PC-3 (cell line): ENCODE measurements around the gene TNFAIP8.

Experiments used
- CTCF ChIP-seq: fragments of 300-600 bp; sonication (generic); conservative IDR thresholded peaks from 2 replicates; pipeline ENCODE4 v1.5.1; 2017; ENCODE audit warnings: antibody characterized with exemption, low read depth, mild to moderate bottlenecking, low read length
- EZH2 ChIP-seq: fragments of 300-600 bp; sonication (generic); IDR thresholded peaks from one replicate; pipeline ENCODE4 v1.6.1; 2017; ENCODE audit warnings: antibody characterized with exemption, mild to moderate bottlenecking, low read length; ENCODE audit not compliant: unreplicated experiment

GRCh38 chr5:119402081-119402480, 46.3 kb downstream of the TNFAIP8 start:
- TF ChIP-seq CTCF (no peak), EZH2 (no peak)
